ENCODE data around the gene JAZF1. TPM values are rescaled to one million over a fixed set of nuclear protein-coding genes. Genes with fewer than 3 reads are reported as not detected.
A peak's percentile ranks its signal among the peaks of the same experiment; 100 is the strongest.

JAZF1 gene
- total RNA-seq, 4 donors from 2014 or later, result 12.7 to 19.2 (median 14.7) TPM

- 94 to 96% methylated on average over 6 of the region's 6 CpGs for WGBS, 2 donors
- H3K27ac ChIP-seq, result no peak overlapping the region
- no peaks in the 10 kb centered on the region for H3K36me3 ChIP-seq
- H3K4me1 ChIP-seq, result peaks cover 32% of the 10 kb centered on the region in 2 donors
- no peaks in the 10 kb centered on the region for H3K9me3 ChIP-seq
- intact Hi-C loops (cut with DNase I), result no loop called here
- no peak for DNase-seq
- no peak overlapping the region for H3K4me3 ChIP-seq (replicated peaks in 1 of 3)
- TF ChIP-seq CTCF (IDR thresholded peaks at IDR 0.05) (no peak), POLR2A (IDR thresholded peaks at IDR 0.05) (no peak)
- no peaks in the 10 kb centered on the region for H3K27me3 ChIP-seq
Observed at GRCh38 chr7:28071570-28071969, 109.0 kb downstream of the JAZF1 start.

GRCh38 chr7:28070297-28071055 lies 110.1 kb downstream of the JAZF1 start:
- intact Hi-C loops (cut with DNase I), result no loop called here
- H3K9me3 ChIP-seq, result no peaks in the 10 kb centered on the region
- H3K27me3 ChIP-seq, result no peaks in the 10 kb centered on the region
- no peak overlapping the region for H3K4me3 ChIP-seq (replicated peaks in 1 of 3)
- TF ChIP-seq POLR2A (IDR thresholded peaks at IDR 0.05) (no peak), CTCF (IDR thresholded peaks at IDR 0.05) (no peak)
- DNase-seq, result no peak
- H3K27ac ChIP-seq, result peak overlapping the region; percentile 31 to 82 (median 82)
- peaks cover 32 to 40% of the 10 kb centered on the region in 2 donors for H3K4me1 ChIP-seq
- WGBS, 2 donors, result 41 to 48% methylated on average over 9 of the region's 9 CpGs
- H3K36me3 ChIP-seq, result no peaks in the 10 kb centered on the region

- Histone ChIP-seq H3K27ac (peak overlapping the region; percentile 80 to 82 (median 82)), H3K9me3 (no peaks in the 10 kb centered on the region), H3K4me3 (replicated peaks in 1 of 3) (no peak overlapping the region), H3K4me1 (peaks cover 35 to 47% of the 10 kb centered on the region in 2 donors), H3K36me3 (no peaks in the 10 kb centered on the region), H3K27me3 (no peaks in the 10 kb centered on the region)
- peak; percentile 95 to 96 for DNase-seq
- WGBS, 2 donors, result 21 to 52% methylated on average over 10 of the region's 10 CpGs
- intact Hi-C loops (cut with DNase I), result no loop called here
- TF ChIP-seq POLR2A (IDR thresholded peaks at IDR 0.05) (no peak), CTCF (IDR thresholded peaks at IDR 0.05) (no peak)
Observed at GRCh38 chr7:28069807-28070206, 110.8 kb downstream of the JAZF1 start.

GRCh38 chr7:28069388-28069787 lies 111.2 kb downstream of the JAZF1 start:
- H3K4me1 ChIP-seq, result peaks cover 39 to 51% of the 10 kb centered on the region in 2 donors
- TF ChIP-seq CTCF (IDR thresholded peaks at IDR 0.05), result no peak
- no peak for TF ChIP-seq POLR2A (IDR thresholded peaks at IDR 0.05)
- intact Hi-C loops (cut with DNase I), result no loop called here
- H3K9me3 ChIP-seq, result no peaks in the 10 kb centered on the region
- peak overlapping the region; percentile 80 to 82 (median 82) for H3K27ac ChIP-seq
- no peak overlapping the region for H3K4me3 ChIP-seq (replicated peaks in 1 of 3)
- H3K36me3 ChIP-seq, result no peaks in the 10 kb centered on the region
- no peak for DNase-seq
- 39 to 67% methylated on average over 3 of the region's 3 CpGs for WGBS, 2 donors
- H3K27me3 ChIP-seq, result no peaks in the 10 kb centered on the region

GRCh38 chr7:28068811-28069216 lies 111.8 kb downstream of the JAZF1 start:
- H3K4me3 ChIP-seq (replicated peaks in 1 of 3), result no peak overlapping the region
- H3K4me1 ChIP-seq, result peaks cover 41 to 55% of the 10 kb centered on the region in 2 donors
- no peak for DNase-seq
- H3K27me3 ChIP-seq, result no peaks in the 10 kb centered on the region
- H3K36me3 ChIP-seq, result no peaks in the 10 kb centered on the region
- WGBS, 2 donors, result 100% methylated on average over 1 of the region's 1 CpG
- TF ChIP-seq CTCF (IDR thresholded peaks at IDR 0.05) (no peak), POLR2A (IDR thresholded peaks at IDR 0.05) (no peak)
- intact Hi-C loops (cut with DNase I), result no loop called here
- H3K27ac ChIP-seq, result peak overlapping the region; percentile 80 to 82 (median 82)
- no peaks in the 10 kb centered on the region for H3K9me3 ChIP-seq
